SK-N-SH treated with all-trans-retinoic acid at 6 μM for 48 hours (cell line): ENCODE results near the gene LRFN2.

Source experiments
- ARNTL ChIP-seq: fragments of 450-650 bp; formaldehyde crosslinking; IDR thresholded peaks from 2 replicates; pipeline ENCODE4 v1.5.0; 2020; ENCODE audit warnings: low read depth, mild to moderate bottlenecking, moderate library complexity, borderline replicate concordance
- BACH2 ChIP-seq: fragments of 250-450 bp; sonication (Bioruptor Pico); IDR thresholded peaks from 2 replicates; pipeline ENCODE4 v1.9.0; 2021; ENCODE audit warnings: mild to moderate bottlenecking, borderline replicate concordance
- CREB5 ChIP-seq: fragments of 250-450 bp; sonication (Bioruptor Pico); IDR thresholded peaks from 2 replicates; pipeline ENCODE4 v1.5.1; 2020; ENCODE audit warnings: low read depth, mild to moderate bottlenecking, moderate library complexity
- GLIS3 ChIP-seq: fragments of 250-450 bp; sonication (Bioruptor Pico); IDR thresholded peaks from 2 replicates; pipeline ENCODE4 v1.5.0; 2020; ENCODE audit warnings: mild to moderate bottlenecking, moderate library complexity
- ISL1 ChIP-seq: fragments of 250-450 bp; sonication (Bioruptor Pico); IDR thresholded peaks from 2 replicates; pipeline ENCODE4 v2.1.2; 2022; ENCODE audit warnings: mild to moderate bottlenecking, moderate library complexity
- OSR1 ChIP-seq: fragments of 250-450 bp; sonication (Bioruptor Pico); IDR thresholded peaks from 2 replicates; pipeline ENCODE4 v1.8.0; 2022; ENCODE audit warnings: moderate library complexity, mild to moderate bottlenecking, inconsistent platforms
- PATZ1 ChIP-seq: fragments of 250-450 bp; sonication (Bioruptor Pico); IDR thresholded peaks from 2 replicates; pipeline ENCODE4 v1.8.0; 2020; ENCODE audit warnings: mild to moderate bottlenecking, moderate library complexity, borderline replicate concordance
- PPARA ChIP-seq: fragments of 250-450 bp; sonication (Bioruptor Pico); IDR thresholded peaks from 2 replicates; pipeline ENCODE4 v1.5.0; 2020; ENCODE audit warnings: mild to moderate bottlenecking, borderline replicate concordance
- SNAI2 ChIP-seq: fragments of 250-450 bp; sonication (Bioruptor Pico); IDR thresholded peaks from 2 replicates; pipeline ENCODE4 v1.5.0; 2020; ENCODE audit warnings: mild to moderate bottlenecking, moderate library complexity
- TOX ChIP-seq: fragments of 250-450 bp; sonication (Bioruptor Pico); IDR thresholded peaks from 2 replicates; pipeline ENCODE4 v1.8.0; 2021; ENCODE audit warnings: mild to moderate bottlenecking, moderate library complexity, borderline replicate concordance
- ZNF8 ChIP-seq: fragments of 450-650 bp; formaldehyde crosslinking; IDR thresholded peaks from 2 replicates; pipeline ENCODE4 v1.5.0; 2020; ENCODE audit warnings: mild to moderate bottlenecking, moderate library complexity
- TF ChIP-seq, protein P1 (sequence below): fragments of 250-450 bp; sonication (Bioruptor Pico); IDR thresholded peaks from 2 replicates; pipeline ENCODE4 v1.5.0; 2020; ENCODE audit warnings: mild to moderate bottlenecking, moderate library complexity
- TF ChIP-seq, protein P2 (sequence below): fragments of 250-450 bp; sonication (Bioruptor Pico); IDR thresholded peaks from 2 replicates; pipeline ENCODE4 v1.5.1; 2021; ENCODE audit warnings: mild to moderate bottlenecking, moderate library complexity

DNA sequence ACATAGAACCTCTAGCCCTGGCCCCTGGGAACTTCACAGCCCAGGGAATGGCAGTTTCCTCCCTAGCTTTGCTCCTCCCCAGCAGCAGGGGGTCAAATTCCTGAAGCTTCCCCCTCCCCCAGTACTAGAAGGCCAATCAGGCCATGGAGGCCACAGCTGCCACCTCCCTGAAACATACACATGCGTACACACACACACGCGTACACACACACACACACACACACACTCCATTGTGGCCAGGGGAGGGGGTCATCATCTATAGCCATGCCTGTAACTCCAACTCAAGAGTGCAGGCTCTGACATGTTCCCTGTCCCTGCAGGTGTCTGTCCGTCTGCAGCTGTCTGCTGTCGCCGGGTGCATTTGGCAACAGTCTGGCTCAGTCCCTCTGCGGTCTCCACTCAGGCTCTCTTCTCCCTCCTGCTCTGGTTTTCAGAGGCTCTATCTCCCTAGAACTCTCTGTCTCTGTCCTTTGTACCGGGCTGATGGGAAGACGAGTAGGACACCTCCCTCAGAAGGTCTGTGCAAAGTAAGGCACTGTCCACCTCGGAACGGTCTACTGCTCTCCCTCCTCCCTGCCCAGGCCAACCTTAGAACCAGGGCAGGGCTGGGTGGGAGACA lies 1.4 kb downstream of the LRFN2 start:
- TF ChIP-seq GLIS3 (CRISPR knock-in tag): no peak
- TF ChIP-seq SNAI2 (CRISPR knock-in tag): no peak
- no peak for TF ChIP-seq PPARA
- TF ChIP-seq ZNF8 (CRISPR knock-in tag): no peak
- TF ChIP-seq TOX (CRISPR knock-in tag): no peak
- no peak for TF ChIP-seq OSR1 (CRISPR knock-in tag)
- TF ChIP-seq, protein P1, sequence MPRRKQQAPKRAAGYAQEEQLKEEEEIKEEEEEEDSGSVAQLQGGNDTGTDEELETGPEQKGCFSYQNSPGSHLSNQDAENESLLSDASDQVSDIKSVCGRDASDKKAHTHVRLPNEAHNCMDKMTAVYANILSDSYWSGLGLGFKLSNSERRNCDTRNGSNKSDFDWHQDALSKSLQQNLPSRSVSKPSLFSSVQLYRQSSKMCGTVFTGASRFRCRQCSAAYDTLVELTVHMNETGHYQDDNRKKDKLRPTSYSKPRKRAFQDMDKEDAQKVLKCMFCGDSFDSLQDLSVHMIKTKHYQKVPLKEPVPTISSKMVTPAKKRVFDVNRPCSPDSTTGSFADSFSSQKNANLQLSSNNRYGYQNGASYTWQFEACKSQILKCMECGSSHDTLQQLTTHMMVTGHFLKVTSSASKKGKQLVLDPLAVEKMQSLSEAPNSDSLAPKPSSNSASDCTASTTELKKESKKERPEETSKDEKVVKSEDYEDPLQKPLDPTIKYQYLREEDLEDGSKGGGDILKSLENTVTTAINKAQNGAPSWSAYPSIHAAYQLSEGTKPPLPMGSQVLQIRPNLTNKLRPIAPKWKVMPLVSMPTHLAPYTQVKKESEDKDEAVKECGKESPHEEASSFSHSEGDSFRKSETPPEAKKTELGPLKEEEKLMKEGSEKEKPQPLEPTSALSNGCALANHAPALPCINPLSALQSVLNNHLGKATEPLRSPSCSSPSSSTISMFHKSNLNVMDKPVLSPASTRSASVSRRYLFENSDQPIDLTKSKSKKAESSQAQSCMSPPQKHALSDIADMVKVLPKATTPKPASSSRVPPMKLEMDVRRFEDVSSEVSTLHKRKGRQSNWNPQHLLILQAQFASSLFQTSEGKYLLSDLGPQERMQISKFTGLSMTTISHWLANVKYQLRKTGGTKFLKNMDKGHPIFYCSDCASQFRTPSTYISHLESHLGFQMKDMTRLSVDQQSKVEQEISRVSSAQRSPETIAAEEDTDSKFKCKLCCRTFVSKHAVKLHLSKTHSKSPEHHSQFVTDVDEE (CRISPR knock-in tag): no peak
- TF ChIP-seq, protein P2, sequence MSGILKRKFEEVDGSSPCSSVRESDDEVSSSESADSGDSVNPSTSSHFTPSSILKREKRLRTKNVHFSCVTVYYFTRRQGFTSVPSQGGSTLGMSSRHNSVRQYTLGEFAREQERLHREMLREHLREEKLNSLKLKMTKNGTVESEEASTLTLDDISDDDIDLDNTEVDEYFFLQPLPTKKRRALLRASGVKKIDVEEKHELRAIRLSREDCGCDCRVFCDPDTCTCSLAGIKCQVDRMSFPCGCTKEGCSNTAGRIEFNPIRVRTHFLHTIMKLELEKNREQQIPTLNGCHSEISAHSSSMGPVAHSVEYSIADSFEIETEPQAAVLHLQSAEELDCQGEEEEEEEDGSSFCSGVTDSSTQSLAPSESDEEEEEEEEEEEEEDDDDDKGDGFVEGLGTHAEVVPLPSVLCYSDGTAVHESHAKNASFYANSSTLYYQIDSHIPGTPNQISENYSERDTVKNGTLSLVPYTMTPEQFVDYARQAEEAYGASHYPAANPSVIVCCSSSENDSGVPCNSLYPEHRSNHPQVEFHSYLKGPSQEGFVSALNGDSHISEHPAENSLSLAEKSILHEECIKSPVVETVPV (CRISPR knock-in tag): no peak
- no peak for TF ChIP-seq ARNTL (CRISPR knock-in tag)
- no peak for TF ChIP-seq BACH2 (CRISPR knock-in tag)
- no peak for TF ChIP-seq CREB5 (CRISPR knock-in tag)
- no peak for TF ChIP-seq ISL1 (CRISPR knock-in tag)
- TF ChIP-seq PATZ1 (CRISPR knock-in tag): no peak
